Measurements from ENCODE around the gene TSN. TPM values are rescaled to one million over a fixed set of nuclear protein-coding genes. Genes with fewer than 3 reads are reported as not detected.

TSN gene
- total and polyA plus RNA-seq, 9 of the 15 experiments (the other 6 are each of a cell fraction or from before 2014, with no cell fraction given): 63.2 to 152 (median 95.2) TPM

GRCh38 chr2:121736462-121737336 is 18.8 kb upstream of the TSN start, which contains the start of gene NIFK (continued):
- TF ChIP-seq NONO (IDR thresholded peaks at IDR 0.05; ENCODE audit: low read depth in 2 of 2, low read length in 1 of 2) (no peak; a peak in 1 of 4 replicates), NFATC3 (IDR thresholded peaks at IDR 0.05) (no peak), NR2C1 (IDR thresholded peaks at IDR 0.05) (no peak), NR2C1 (tag; IDR thresholded peaks at IDR 0.05) (no peak), ZNF3 (CRISPR knock-in tag; IDR thresholded peaks at IDR 0.05) (no peak), PURB (CRISPR knock-in tag; IDR thresholded peaks at IDR 0.05; ENCODE audit: low read depth) (no peak), ZNF316 (IDR thresholded peaks at IDR 0.05) (no peak), ATF6 (CRISPR knock-in tag; IDR thresholded peaks at IDR 0.05) (no peak), EP400 (IDR thresholded peaks at IDR 0.05) (peak; percentile 98), USF2 (CRISPR knock-in tag; IDR thresholded peaks at IDR 0.05) (peak; percentile 48; the same call in 1 of the 2 replicates), E2F5 (CRISPR knock-in tag; IDR thresholded peaks at IDR 0.05) (0 out of 2 replicates have a peak, but pooled peaks have one; percentile 25), MCM2 (IDR thresholded peaks at IDR 0.05; ENCODE audit: low read depth) (no peak), TFAM (CRISPR knock-in tag; conservative IDR thresholded peaks at IDR 0.05) (no peak), ELK1 (CRISPR knock-in tag; IDR thresholded peaks at IDR 0.05) (no peak), ZNF444 (CRISPR knock-in tag; IDR thresholded peaks at IDR 0.05) (no peak), STAG1 (CRISPR knock-in tag; IDR thresholded peaks at IDR 0.05; ENCODE audit: borderline replicate concordance) (peak; percentile 35; the same call in 1 of the 2 replicates), MNT (conservative IDR thresholded peaks at IDR 0.05) (peak; percentile 95 to 97), ZNF639 (CRISPR knock-in tag; conservative IDR thresholded peaks at IDR 0.05 in 1 of 2, IDR thresholded peaks at IDR 0.05 in 1 of 2) (no peak), ZKSCAN3 (CRISPR knock-in tag; IDR thresholded peaks at IDR 0.05) (no peak), GTF2E2 (tag; IDR thresholded peaks at IDR 0.05) (no peak)
